K562 (cell line): Measurements from ENCODE around the gene PPP1R16B. TPM values are rescaled to one million over a fixed set of nuclear protein-coding genes. Genes with fewer than 3 reads are reported as not detected.

Source experiments
- DNMT1 ChIP-seq: fragments of 450-650 bp; IDR thresholded peaks from 2 replicates; pipeline ENCODE4 v1.6.1; 2016; ENCODE audit warnings: antibody characterized with exemption, mild to moderate bottlenecking
- ELF4 ChIP-seq: fragments of 450-650 bp; formaldehyde crosslinking; IDR thresholded peaks from 2 replicates; pipeline ENCODE4 v1.4.0; 2022; ENCODE audit warnings: missing genetic modification characterization
- ESRRA ChIP-seq: fragments of 450-650 bp; IDR thresholded peaks from 2 replicates; pipeline ENCODE4 v1.6.1; 2014; ENCODE audit warnings: low read depth, mild to moderate bottlenecking, moderate library complexity, borderline replicate concordance
- ETV1 ChIP-seq: fragments of 450-650 bp; conservative IDR thresholded peaks from 2 replicates; pipeline ENCODE4 v1.6.1; 2016; ENCODE audit warnings: missing genetic modification characterization, control low read depth, low read depth, missing compliant biosample characterization
- FOXK1 ChIP-seq: sonication (generic); formaldehyde crosslinking; IDR thresholded peaks from 2 replicates; pipeline ENCODE4 v1.8.0; 2022; ENCODE audit warnings: missing genetic modification reagents, mild to moderate bottlenecking, borderline replicate concordance
- MCM3 ChIP-seq: fragments of 450-650 bp; IDR thresholded peaks from 2 replicates; pipeline ENCODE4 v1.6.1; 2016
- MCM5 ChIP-seq: fragments of 450-650 bp; IDR thresholded peaks from 2 replicates; pipeline ENCODE4 v1.6.1; 2016; ENCODE audit warnings: low read depth
- NRF1 ChIP-seq, 2 experiments: fragments of 450-650 bp; IDR thresholded peaks in 1 of 2; conservative IDR thresholded peaks in 1 of 2; 2 replicates each; pipeline ENCODE4 v1.6.1; 2014; ENCODE audit warnings: mild to moderate bottlenecking in 2 of 2
- PHTF2 ChIP-seq: fragments of 250-450 bp; sonication (Bioruptor Pico); IDR thresholded peaks from 2 replicates; pipeline ENCODE4 v1.5.0; 2021; ENCODE audit warnings: mild to moderate bottlenecking
- POU5F1 ChIP-seq: fragments of 150-350 bp; IDR thresholded peaks from 2 replicates; pipeline ENCODE4 v1.6.1; 2014; ENCODE audit warnings: borderline replicate concordance, low read length, low read depth, mild to moderate bottlenecking; ENCODE audit not compliant: partially characterized antibody
- SIN3A ChIP-seq, 2 experiments: fragments of 150-350 bp in 1 of 2; IDR thresholded peaks; 2 replicates each; pipeline ENCODE4 v1.6.1; 2011 to 2016; ENCODE audit warnings: borderline replicate concordance in 2 of 2, low read depth in 2 of 2, low read length in 2 of 2, mild to moderate bottlenecking in 2 of 2, moderate library complexity in 2 of 2; ENCODE audit not compliant: control insufficient read depth in 1 of 2
- SREBF1 ChIP-seq: fragments of 150-350 bp; IDR thresholded peaks from 2 replicates; pipeline ENCODE4 v1.6.1; 2014; ENCODE audit warnings: antibody characterized with exemption, low read depth, low read length, borderline replicate concordance
- TBL1XR1 ChIP-seq, 2 experiments: IDR thresholded peaks; 2 replicates each; pipeline ENCODE4 v1.6.1; 2012; ENCODE audit warnings: improper control_type of control experiment in 2 of 2, low read length in 2 of 2, mild to moderate bottlenecking in 1 of 2
- ZFPM2 ChIP-seq: fragments of 250-450 bp; sonication (Bioruptor Pico); IDR thresholded peaks from 2 replicates; pipeline ENCODE4 v1.5.1; 2022; ENCODE audit warnings: mild to moderate bottlenecking
- ZNF239 ChIP-seq: fragments of 250-450 bp; sonication (Bioruptor Pico); IDR thresholded peaks from 2 replicates; pipeline ENCODE4 v1.4.0; 2020; ENCODE audit warnings: mild to moderate bottlenecking
- ZNF445 ChIP-seq: fragments of 250-450 bp; sonication (Bioruptor Pico); IDR thresholded peaks from 2 replicates; pipeline ENCODE4 v1.4.0; 2020; ENCODE audit warnings: low read depth, mild to moderate bottlenecking, moderate library complexity
- ZNF778 ChIP-seq: fragments of 450-650 bp; formaldehyde crosslinking; IDR thresholded peaks from 2 replicates; pipeline ENCODE4 v1.4.0; 2020; ENCODE audit warnings: mild to moderate bottlenecking, moderate library complexity
- polyA plus RNA-seq, 8 experiments: library from polyadenylated mRNA; depleted of rRNA in 4 of 8; stranded (reverse) in 5 of 8; unstranded in 3 of 8; fragments of >200 nt; fragmentation: Nextera tagmentation in 2 of 8; fragmentation: Illumina TruSeq in 1 of 8; extraction: Ambion mirVana in 2 of 8; extraction: Trizol in 1 of 8; gene quantifications; 2 replicates each; pipeline versions ENCODE4 v1.2.1 to v1.2.3, GENCODE V29; 2011 to 2014; ENCODE audit warnings: inconsistent platforms in 1 of 8, missing spikeins in 1 of 8
- total RNA-seq, 7 experiments: library from RNA; depleted of rRNA in 6 of 7; stranded (reverse); fragments of >200 nt in 6 of 7; fragmentation: Illumina TruSeq in 2 of 7; extraction: Trizol in 2 of 7; gene quantifications; 2 replicates each; pipeline versions ENCODE4 v1.2.1 to v1.2.3, GENCODE V29; 2011 to 2021; ENCODE audit warnings: low replicate concordance in 1 of 7
- TF ChIP-seq, protein P1 (sequence below): fragments of 250-450 bp; sonication (Bioruptor Pico); IDR thresholded peaks from 2 replicates; pipeline ENCODE4 v1.4.0; 2020; ENCODE audit warnings: mild to moderate bottlenecking
- TF ChIP-seq, protein P2 (sequence below): fragments of 200-400 bp; formaldehyde crosslinking; IDR thresholded peaks from 2 replicates; pipeline ENCODE4 v1.6.1; 2017; ENCODE audit warnings: mild to moderate bottlenecking, low read depth, low read length, moderate library complexity
- TF ChIP-seq, protein P3 (sequence below): fragments of 450-650 bp; IDR thresholded peaks from 2 replicates; pipeline ENCODE4 v1.6.1; 2018; ENCODE audit not compliant: partially characterized antibody

The PPP1R16B gene
- total and polyA plus RNA-seq, 9 of the 15 experiments (the other 6 are each of a cell fraction or from before 2014, with no cell fraction given) = 1.5 to 11.5 (median 6.8) TPM

DNA sequence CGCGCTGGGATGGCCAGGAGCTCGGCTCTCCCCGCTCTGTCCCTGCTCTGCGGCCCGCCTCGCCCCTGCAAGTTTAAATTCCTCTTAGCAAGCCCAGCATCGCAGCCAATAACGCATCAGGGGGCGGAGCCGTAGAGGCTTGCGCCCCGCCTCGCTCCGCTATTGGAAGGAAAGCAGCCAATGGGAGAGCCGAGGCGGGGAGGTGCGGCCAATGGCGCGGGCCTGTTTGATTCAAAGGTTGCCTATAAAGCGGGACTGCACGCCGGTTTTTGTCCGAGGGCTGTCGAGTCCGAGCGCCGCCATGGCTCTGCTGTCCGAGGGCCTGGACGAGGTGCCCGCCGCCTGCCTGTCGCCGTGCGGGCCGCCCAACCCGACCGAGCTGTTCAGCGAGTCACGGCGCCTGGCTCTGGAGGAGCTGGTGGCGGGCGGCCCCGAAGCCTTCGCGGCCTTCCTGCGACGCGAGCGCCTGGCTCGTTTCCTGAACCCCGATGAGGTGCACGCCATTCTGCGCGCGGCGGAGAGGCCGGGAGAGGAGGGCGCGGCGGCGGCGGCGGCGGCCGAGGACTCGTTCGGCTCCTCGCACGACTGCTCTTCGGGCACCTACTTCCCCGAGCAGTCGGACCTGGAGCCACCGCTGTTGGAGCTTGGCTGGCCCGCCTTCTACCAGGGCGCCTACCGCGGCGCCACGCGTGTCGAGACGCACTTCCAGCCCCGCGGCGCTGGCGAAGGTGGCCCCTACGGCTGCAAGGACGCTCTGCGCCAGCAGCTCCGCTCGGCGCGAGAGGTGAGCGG lies 120.8 kb downstream of the PPP1R16B start, which contains the start of gene FAM83D (continued):
- TF ChIP-seq, protein P1, sequence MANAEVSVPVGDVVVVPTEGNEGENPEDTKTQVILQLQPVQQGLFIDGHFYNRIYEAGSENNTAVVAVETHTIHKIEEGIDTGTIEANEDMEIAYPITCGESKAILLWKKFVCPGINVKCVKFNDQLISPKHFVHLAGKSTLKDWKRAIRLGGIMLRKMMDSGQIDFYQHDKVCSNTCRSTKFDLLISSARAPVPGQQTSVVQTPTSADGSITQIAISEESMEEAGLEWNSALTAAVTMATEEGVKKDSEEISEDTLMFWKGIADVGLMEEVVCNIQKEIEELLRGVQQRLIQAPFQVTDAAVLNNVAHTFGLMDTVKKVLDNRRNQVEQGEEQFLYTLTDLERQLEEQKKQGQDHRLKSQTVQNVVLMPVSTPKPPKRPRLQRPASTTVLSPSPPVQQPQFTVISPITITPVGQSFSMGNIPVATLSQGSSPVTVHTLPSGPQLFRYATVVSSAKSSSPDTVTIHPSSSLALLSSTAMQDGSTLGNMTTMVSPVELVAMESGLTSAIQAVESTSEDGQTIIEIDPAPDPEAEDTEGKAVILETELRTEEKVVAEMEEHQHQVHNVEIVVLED (CRISPR knock-in tag) = 0 out of 2 replicates have a peak, but pooled peaks have one; percentile 14
- no peak for TF ChIP-seq ZFPM2 (CRISPR knock-in tag)
- no peak; a peak in 1 of 4 replicates for TF ChIP-seq TBL1XR1 (IDR thresholded peaks at IDR 0.05; ENCODE audit: low read length in 2 of 2)
- no peak for TF ChIP-seq ZNF778 (CRISPR knock-in tag)
- no peak for TF ChIP-seq ZNF445 (CRISPR knock-in tag)
- no peak for TF ChIP-seq PHTF2 (CRISPR knock-in tag)
- TF ChIP-seq MCM5 = no peak
- TF ChIP-seq SREBF1 = no peak
- TF ChIP-seq SIN3A (IDR thresholded peaks at IDR 0.05; ENCODE audit: borderline replicate concordance in 2 of 2, control insufficient read depth in 1 of 2, low read depth in 2 of 2, low read length in 2 of 2) = peak; percentile 90 to 94; a peak in 3 of 4 replicates
- TF ChIP-seq, protein P2, sequence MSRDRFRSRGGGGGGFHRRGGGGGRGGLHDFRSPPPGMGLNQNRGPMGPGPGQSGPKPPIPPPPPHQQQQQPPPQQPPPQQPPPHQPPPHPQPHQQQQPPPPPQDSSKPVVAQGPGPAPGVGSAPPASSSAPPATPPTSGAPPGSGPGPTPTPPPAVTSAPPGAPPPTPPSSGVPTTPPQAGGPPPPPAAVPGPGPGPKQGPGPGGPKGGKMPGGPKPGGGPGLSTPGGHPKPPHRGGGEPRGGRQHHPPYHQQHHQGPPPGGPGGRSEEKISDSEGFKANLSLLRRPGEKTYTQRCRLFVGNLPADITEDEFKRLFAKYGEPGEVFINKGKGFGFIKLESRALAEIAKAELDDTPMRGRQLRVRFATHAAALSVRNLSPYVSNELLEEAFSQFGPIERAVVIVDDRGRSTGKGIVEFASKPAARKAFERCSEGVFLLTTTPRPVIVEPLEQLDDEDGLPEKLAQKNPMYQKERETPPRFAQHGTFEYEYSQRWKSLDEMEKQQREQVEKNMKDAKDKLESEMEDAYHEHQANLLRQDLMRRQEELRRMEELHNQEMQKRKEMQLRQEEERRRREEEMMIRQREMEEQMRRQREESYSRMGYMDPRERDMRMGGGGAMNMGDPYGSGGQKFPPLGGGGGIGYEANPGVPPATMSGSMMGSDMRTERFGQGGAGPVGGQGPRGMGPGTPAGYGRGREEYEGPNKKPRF = no peak
- TF ChIP-seq ELF4 (CRISPR knock-in tag) = no peak
- no peak for TF ChIP-seq DNMT1
- no peak for TF ChIP-seq ESRRA
- TF ChIP-seq POU5F1 = no peak
- TF ChIP-seq FOXK1 (CRISPR knock-in tag) = no peak
- no peak for TF ChIP-seq ZNF239 (CRISPR knock-in tag)
- no peak for TF ChIP-seq MCM3
- peak; percentile 63 to 70 for TF ChIP-seq NRF1 (conservative IDR thresholded peaks at IDR 0.05 in 1 of 2, IDR thresholded peaks at IDR 0.05 in 1 of 2)
- no peak for TF ChIP-seq ETV1 (tag)
- TF ChIP-seq, protein P3, sequence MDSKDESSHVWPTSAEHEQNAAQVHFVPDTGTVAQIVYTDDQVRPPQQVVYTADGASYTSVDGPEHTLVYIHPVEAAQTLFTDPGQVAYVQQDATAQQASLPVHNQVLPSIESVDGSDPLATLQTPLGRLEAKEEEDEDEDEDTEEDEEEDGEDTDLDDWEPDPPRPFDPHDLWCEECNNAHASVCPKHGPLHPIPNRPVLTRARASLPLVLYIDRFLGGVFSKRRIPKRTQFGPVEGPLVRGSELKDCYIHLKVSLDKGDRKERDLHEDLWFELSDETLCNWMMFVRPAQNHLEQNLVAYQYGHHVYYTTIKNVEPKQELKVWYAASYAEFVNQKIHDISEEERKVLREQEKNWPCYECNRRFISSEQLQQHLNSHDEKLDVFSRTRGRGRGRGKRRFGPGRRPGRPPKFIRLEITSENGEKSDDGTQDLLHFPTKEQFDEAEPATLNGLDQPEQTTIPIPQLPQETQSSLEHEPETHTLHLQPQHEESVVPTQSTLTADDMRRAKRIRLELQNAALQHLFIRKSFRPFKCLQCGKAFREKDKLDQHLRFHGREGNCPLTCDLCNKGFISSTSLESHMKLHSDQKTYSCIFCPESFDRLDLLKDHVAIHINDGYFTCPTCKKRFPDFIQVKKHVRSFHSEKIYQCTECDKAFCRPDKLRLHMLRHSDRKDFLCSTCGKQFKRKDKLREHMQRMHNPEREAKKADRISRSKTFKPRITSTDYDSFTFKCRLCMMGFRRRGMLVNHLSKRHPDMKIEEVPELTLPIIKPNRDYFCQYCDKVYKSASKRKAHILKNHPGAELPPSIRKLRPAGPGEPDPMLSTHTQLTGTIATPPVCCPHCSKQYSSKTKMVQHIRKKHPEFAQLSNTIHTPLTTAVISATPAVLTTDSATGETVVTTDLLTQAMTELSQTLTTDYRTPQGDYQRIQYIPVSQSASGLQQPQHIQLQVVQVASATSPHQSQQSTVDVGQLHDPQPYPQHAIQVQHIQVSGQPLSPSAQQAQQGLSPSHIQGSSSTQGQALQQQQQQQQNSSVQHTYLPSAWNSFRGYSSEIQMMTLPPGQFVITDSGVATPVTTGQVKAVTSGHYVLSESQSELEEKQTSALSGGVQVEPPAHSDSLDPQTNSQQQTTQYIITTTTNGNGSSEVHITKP = peak; percentile 38
